Femur (tissue), 1 donor: ENCODE measurements around the gene PEX6.
A peak's percentile ranks its signal among the peaks of the same experiment; 100 is the strongest.

Source experiments
- DNase-seq: peaks from one replicate; pipeline ENCODE4 v3.0.0-alpha.2; 2017

Gene PEX6, protein sequence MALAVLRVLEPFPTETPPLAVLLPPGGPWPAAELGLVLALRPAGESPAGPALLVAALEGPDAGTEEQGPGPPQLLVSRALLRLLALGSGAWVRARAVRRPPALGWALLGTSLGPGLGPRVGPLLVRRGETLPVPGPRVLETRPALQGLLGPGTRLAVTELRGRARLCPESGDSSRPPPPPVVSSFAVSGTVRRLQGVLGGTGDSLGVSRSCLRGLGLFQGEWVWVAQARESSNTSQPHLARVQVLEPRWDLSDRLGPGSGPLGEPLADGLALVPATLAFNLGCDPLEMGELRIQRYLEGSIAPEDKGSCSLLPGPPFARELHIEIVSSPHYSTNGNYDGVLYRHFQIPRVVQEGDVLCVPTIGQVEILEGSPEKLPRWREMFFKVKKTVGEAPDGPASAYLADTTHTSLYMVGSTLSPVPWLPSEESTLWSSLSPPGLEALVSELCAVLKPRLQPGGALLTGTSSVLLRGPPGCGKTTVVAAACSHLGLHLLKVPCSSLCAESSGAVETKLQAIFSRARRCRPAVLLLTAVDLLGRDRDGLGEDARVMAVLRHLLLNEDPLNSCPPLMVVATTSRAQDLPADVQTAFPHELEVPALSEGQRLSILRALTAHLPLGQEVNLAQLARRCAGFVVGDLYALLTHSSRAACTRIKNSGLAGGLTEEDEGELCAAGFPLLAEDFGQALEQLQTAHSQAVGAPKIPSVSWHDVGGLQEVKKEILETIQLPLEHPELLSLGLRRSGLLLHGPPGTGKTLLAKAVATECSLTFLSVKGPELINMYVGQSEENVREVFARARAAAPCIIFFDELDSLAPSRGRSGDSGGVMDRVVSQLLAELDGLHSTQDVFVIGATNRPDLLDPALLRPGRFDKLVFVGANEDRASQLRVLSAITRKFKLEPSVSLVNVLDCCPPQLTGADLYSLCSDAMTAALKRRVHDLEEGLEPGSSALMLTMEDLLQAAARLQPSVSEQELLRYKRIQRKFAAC

GRCh38 chr6:42978839-42979522 is at the start of gene PEX6:
PEX6 (minus strand) TSS chr6:42979181; CDS start chr6:42979150, 31 bp downstream.
- peak; percentile 93 for DNase-seq

GRCh38 chr6:43026365-43026764 is 47.4 kb upstream of the PEX6 start:
- DNase-seq = no peak

DNA sequence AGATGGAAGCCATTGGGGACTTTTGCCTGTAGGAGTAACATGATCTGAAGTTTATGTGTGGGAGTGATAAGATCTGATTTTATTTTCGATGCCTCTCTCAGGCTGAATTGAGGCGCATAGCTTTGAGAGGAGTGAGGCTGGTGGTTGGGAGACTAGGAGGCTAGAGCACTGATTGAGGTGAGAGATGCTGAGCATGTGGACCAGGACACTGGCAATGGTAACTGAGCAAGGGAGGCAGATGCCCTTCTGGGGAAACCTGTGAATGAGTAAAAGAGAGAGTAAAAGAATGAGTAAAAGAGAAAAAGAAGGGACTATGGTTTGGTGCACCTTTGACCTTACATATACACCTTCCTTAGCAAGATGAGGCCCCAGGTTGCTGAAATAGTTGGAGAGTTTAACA is 45.5 kb upstream of the PEX6 start:
- no peak for DNase-seq

- peak; percentile 89 for DNase-seq
Observed at GRCh38 chr6:43021270-43022047, 42.5 kb upstream of the PEX6 start, which contains the start of gene RRP36. RRP36 (plus strand) TSS chr6:43021623; CDS start chr6:43021655, 32 bp downstream.

- DNase-seq = no peak
Observed at GRCh38 chr6:43020847-43021246, 41.9 kb upstream of the PEX6 start.

GRCh38 chr6:43020052-43020705 is 41.2 kb upstream of the PEX6 start:
- no peak for DNase-seq

GRCh38 chr6:43019152-43019551 is 40.2 kb upstream of the PEX6 start:
- no peak for DNase-seq

DNA sequence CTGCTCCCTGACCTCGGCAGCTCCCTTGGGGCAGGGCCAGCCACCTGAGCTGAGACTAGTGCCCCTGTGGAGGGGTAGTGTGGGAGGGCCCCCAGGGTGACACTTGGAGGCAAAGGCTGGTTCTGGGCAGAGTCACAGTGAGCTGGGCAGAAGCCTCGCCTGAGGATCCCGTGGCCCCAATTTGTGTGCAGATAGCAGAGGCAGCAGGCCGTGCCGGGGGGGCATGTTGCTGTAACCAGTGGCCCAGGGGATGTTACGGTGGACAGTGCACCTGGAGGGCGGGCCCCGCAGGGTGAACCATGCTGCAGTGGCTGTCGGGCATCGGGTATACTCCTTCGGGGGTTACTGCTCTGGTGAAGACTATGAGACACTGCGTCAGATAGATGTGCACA is 38.0 kb upstream of the PEX6 start:
- DNase-seq = no peak

GRCh38 chr6:43016176-43016942 is 37.4 kb upstream of the PEX6 start:
- peak; percentile 60 for DNase-seq

DNA sequence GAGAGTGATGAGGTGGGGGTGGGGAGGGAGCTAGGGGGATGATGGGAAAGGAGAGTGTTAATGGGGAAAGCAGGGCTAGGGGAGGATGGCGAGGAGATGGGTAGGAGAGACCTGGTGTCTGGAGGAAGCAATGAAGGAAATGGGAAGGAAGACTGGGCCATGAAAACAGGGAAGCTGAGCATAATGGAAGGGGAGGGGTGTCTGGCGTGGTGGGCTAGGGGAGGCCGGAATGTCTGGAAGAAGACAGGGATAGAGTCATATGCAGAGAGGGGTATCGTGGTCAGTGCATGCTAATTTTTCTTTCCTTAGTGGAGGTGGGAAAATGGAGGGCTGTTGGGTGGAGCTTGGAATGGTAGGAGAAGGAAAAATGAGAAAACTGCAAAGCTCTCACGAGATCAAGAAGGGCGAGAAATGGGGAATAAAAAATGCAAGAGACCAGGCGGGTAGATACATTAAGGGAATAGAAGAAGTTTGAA is 35.5 kb upstream of the PEX6 start:
- no peak for DNase-seq

DNA sequence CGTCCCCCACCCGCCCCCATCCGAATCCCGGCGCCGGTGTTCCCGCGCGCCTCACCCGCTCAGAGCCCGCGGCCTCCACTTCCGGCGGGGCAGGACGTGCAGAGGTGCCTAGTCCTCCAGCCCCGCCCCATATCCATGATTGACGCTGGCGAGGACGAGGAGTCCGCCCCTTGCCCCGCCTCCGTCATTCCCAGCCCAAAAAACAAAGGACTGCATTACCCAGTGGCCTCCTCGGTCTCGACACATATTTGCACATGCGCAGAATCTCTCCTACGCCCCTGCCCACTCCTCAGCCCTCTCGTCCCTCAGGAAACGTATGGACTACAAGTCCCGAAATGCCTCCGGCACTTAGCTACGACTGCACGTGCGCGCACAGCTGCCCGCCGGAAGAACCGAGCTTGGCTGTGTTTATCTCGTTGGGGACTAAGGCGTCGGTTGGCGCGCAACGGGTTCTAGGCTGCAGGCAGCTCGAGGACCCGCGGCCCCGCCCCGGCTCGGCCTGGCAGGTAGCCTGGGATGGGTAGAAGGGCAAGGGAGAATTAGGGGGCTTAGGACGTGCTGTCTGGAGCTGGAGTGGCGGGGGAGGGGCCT is 35.0 kb upstream of the PEX6 start, which contains the start of the genes KLHDC3 and MEA1:
TSS of gene KLHDC3 (plus strand) at position 407 of the 591 bp plus-strand sequence. CDS start 2,944 bp downstream, outside the sequence.
TSS of gene MEA1 (minus strand) at position 104 of the 591 bp plus-strand sequence. CDS start 133 bp downstream, outside the sequence.
- DNase-seq = peak; percentile 100

DNA sequence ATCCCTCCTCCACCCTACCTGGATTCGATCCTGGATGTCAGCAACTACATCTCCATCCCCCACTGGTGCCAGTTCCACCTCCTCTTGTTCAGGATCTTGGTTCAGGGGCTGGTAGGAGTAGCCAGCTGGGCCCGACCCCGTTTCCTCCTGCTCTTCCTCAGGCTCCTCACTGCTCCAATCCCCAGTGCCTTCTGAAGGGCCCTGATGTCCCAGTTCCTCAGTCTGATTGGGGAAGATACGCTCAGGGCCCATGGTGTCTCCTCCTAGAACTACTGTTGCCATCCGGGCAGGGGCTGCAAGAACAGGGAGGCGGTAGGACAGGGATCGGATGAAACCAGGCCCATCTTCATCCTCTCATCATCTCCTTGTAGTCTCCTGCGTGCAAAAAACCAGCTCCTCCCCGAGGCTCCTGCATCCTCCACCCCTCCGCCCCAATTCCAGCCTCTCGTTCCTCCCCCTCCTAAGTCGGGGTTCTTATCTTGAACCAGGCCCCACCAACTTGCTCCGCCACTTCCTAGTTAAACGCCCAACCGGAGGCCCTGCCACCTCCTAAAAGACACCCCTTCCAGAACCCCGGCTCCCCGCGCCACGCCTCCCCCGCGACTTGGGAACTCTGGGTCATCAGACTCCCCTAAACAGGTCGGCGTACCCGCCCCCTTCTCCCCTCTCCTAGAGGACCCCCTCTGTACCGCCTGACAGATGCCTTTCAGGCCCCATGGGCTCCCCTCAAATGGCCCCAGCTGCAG is 34.3 kb upstream of the PEX6 start:
- no peak for DNase-seq

- DNase-seq = no peak
Observed at GRCh38 chr6:43012364-43012763, 33.4 kb upstream of the PEX6 start.

GRCh38 chr6:43011207-43011606 is 32.2 kb upstream of the PEX6 start:
- no peak for DNase-seq

- DNase-seq = peak; percentile 59
Observed at GRCh38 chr6:43009124-43009523, 30.1 kb upstream of the PEX6 start.

GRCh38 chr6:43007126-43007525 is 28.1 kb upstream of the PEX6 start:
- DNase-seq = no peak

DNA sequence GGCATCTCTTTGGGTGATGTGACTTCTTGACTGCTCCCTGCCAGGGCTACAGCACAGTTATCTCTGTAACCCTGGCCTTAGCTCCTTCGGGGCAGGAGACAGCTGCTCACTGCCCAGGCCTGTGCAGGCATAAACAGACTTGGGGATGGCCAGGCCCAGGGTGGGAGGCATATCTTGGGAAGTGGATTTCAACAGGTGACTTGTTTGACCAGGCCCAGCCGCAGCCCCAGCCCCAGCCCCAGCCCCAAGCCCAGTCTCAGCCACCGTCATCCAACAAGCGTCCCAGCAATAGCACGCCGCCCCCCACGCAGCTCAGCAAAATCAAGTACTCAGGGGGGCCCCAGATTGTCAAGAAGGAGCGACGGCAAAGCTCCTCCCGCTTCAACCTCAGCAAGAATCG is 27.3 kb upstream of the PEX6 start:
- DNase-seq = no peak

DNA sequence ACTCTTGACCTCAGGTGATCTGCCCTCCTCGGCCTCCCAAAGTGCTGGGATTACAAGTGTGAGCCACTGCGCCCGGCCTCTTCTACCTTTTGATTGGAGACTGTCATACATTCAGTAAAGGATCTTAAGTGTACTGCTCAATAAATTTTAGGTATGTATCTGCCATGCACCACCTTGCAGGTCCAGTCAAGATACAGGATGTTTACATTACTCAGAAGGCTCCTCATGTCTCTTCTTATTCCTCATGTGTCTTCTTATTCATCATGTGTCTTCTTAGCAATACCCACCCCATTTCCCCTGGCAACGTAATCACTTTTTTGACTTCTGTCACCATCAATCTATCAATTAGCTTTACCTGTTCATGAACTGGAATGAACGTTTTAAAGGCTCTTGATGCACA is 26.9 kb upstream of the PEX6 start:
- DNase-seq = no peak

DNA sequence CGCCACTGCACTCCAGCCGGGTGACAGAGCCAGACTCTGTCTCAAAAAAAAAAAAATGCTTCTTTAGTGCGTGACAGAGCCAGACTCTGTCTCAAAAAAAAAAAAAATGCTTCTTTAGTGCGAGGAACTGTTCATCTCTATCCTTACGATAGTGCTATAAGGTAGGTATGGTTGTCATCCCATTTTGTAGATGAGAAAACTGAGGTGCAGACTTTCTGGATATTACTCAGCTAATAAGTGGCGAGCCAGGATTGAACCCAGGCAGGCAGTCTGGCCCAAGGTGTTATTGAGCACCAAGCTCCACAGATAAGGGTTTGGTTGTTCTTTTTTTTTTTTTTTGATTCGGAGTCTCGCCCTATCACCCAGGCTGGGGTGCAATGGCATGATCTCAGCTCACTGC is 22.9 kb upstream of the PEX6 start:
- no peak for DNase-seq
